NCI-H2081 treated with DMSO at 0.1 percent for 48 hours (cell line): ENCODE results near the gene EFCAB7.
"Not testable (repeated sequence)": the region's sequence is repeated elsewhere in the genome, so short reads cannot be mapped to it uniquely, and the experiment has no call there.

Experiments
- DNase-seq: peaks from one replicate; lab custom pipeline; 2025; lab: John Stamatoyannopoulos, UW

The EFCAB7 gene

DNA sequence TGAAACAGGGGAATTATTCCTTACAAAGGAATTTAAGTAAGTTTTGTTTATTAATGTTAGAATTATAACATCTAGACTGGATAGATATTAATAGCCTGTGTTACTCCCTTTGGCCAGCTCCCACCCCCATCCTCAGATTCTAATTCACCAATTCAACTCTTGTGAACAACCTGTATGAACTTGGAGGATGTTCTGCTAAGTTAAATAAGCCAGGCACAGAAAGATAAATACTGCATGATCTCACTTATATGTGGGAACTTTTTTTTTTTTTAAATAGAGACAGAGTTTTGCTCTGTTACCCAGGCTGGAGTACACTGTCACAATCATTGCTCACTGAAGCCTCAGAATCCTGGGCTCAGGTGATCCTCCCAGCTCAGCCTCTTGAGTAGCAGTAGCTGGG is 32.2 kb downstream of the EFCAB7 start:
- no peak for DNase-seq

DNA sequence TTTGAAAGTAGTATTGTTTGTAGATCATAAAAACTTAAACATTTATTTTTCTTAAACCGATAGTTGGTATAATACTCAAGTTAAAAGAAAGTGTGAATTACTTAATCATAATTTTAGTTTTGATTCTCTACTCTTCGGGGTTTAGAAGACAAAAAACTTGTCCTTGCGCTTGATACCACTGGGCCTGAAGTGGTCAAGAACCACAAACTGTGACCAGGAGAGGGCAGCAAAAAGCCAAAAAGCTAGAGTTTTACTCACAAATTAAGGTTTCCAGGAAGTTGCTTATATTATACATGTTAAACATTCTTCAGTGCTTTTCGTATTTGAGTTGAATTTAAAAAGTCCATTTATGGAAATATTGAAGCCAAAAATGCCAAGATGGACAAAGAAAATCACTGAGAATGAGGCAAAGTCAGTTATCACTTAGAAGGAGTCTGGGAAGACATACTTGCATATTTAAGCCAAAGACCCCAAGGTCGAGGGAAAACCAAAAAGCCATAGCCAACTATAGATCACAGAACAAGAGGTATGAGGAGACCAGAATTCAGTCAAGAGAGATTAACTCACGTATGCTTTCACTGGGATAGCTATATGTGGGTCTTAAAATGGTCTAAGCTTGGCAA is 34.2 kb downstream of the EFCAB7 start:
- no peak for DNase-seq

DNA sequence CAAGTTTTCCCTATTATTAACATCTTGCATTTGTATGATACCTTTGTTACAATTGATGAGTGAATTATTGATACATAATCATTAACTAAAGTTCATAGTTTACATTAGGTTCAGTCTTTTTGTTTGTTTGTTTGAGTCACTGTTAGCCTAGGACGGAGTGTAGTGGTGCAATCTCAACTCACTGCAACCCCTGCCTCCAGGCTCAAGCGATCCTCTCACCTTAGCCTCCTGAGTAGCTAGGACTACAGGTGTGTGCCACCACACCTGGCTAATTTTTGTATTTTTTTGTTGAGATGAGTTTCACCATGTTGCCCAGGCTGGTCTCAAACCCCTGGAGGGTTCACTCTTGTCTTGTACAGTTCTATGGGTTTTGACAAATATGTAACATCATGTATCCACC is 36.0 kb downstream of the EFCAB7 start:
- no peak for DNase-seq

DNA sequence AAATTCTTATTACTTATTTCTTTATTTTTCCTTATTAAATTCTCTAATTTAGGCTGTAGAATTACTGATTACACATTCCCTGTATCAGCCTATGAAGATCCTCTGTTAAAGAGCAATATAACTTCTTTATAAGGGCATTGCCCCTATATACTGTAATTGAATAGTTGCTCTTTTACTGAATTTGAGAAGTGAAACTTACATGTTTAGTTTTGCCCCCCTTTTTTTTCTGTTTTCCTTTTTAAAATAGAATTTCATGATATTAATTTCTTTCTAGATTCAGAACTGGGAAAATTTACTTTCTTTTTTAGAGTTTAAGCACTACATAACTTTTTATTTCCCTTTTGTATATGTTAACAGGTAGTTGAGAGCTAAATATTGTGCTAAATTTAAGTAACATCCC is 40.4 kb downstream of the EFCAB7 start:
- no peak for DNase-seq

DNA sequence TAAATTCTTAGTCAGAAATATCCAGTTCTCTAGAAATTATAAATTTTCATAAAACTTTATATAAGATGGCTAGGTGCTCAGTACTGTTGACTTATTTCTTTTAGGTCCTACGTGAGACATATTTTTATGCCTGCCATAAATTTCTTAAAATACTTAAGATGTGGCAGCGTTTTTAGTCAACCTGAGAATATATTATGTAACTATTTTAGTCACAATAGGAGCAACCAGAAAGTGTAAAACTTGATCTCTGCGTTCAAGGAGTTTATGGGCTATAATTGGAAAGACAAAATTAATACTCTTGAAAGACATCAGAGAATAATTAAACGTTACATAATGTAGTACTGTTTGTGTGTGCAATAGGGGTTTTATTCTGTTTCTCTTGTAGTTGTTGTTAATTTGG is 45.7 kb downstream of the EFCAB7 start:
- no peak for DNase-seq

DNA sequence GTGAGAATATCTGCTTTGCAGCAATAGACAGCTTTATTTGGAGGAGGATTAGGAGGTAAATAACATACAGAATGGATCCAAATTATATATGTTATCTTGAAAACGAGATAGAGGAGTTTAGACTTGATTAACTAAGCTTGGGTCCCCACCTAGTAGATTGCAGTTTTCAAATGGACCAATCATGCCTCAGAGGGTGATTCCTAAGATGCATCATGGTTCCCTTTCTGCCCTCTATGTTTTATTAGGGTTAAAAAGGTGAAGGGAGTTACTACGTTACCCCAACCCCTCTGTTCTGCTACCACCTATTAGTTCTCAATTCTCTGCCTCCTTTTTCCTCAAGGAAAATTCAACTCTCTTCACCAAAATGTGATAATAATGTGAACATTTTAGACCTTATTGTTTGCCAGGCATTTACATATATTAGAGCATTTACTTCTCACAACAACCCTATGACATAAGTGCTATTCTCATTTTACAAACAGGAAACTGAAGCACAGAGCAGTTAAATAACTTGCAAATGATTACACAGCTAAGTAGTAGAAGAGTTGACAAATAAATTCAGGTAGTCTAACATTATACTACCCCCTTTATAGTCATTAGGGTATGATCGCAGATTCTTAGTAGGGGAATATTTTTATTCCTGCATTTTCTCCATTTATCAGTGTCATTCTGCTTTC is 46.5 kb downstream of the EFCAB7 start:
- DNase-seq = no peak

DNA sequence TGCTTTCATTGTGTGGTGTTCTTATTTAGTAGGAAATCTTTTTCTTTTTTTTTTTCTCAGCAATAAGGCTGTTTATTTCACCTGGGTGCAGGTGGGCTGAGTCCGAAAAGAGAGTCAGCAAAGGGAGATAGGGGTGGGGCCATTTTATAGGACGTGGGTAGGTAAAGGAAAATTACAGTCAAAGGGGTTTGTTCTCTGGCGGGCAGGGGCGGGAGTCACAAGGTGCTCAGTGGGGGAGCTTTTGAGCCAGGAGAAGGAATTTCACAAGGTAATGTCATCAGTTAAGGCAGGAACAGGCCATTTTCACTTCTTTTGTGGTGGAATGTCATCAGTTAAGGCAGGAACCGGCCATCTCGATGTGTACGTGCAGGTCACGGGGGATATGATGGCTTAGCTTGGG is 49.4 kb downstream of the EFCAB7 start:
- not testable (repeated sequence) for DNase-seq

DNA sequence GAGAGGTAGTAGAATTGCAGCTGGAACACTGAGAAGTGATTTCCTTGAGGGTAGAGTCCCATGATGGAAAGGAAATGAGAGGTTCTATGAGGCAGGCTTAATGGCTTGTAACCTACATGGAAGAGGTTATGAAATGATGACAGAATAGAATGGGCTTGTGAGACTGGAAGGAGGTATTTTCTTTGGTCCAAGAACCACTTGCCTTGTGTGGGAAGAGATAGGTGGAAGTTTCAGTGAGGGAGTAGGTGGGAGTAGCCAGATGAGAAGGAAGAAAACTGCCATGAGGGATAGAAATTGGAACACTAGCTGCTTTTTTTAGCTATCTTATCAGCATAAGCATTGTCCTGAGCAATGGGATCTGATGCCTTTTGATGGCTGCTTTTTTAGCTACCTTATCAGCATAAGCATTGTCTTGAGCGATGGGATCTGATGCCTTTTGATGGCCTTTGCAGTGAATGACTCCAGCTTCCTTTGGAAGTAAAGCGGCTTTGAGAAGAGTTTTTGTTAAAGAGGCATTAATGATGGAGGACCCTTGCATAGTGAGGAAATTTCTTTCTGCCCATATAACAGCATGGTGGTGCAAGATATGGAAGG is 51.0 kb downstream of the EFCAB7 start:
- DNase-seq = not testable (repeated sequence)

DNA sequence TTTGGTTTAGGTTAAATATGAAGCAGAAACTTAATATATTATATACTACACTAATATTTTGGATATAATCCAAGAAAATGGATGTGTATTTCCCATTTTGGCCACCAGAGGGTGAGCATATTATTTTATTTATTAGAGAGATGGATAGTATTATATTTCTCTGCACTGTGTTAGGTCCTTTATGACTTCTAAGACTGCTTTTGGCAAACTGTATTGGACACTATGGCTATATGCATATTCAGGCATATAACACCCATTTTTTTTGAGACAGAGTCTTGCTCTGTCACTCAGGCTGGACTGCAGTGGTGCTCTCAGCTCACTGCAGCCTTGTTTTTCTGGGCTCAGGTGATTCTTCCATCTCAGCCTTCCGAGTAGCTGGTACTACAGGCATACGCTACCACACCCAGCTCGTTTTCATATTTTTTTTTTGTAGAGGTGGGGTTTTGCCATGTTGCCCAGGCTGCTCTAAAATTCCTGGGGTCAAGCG is 52.1 kb downstream of the EFCAB7 start:
- no peak for DNase-seq

DNA sequence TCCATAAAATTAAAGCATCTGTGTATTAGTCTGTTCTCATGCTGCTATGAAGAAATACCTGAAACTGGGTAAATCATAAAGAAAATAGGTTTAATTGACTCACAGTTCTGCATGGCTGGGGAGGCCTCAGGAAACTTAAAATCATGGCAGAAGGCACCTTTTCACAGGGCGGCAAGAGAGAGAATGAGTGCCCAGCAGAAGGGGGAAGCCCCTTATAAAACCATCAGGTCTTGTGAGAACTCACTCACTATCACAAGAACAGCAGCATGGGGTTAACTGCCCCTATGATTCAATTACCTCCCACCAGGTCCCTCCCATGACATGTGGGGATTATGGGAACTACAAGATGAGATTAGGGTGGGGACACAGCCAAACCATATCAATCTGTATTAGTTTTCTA is 63.0 kb downstream of the EFCAB7 start:
- DNase-seq = not testable (repeated sequence)

DNA sequence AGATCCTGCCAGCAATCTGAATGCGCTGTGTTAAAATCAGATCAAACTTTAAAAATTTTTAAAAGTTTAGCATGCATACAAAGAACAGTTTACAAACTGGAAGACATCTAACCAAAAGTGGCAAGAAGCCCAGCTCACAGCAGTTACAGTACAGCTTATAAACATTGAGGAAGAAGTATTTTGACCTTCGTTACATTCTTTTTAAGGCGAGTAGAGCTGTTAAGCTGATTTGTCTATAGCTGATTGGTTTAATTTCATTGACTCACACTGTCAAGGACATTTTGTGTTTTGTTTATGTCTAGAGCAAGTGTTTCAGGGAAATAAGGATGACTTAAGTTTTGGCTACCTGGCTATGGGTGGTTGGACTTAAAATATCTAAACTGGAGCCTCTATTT is 66.8 kb downstream of the EFCAB7 start:
- no peak for DNase-seq

DNA sequence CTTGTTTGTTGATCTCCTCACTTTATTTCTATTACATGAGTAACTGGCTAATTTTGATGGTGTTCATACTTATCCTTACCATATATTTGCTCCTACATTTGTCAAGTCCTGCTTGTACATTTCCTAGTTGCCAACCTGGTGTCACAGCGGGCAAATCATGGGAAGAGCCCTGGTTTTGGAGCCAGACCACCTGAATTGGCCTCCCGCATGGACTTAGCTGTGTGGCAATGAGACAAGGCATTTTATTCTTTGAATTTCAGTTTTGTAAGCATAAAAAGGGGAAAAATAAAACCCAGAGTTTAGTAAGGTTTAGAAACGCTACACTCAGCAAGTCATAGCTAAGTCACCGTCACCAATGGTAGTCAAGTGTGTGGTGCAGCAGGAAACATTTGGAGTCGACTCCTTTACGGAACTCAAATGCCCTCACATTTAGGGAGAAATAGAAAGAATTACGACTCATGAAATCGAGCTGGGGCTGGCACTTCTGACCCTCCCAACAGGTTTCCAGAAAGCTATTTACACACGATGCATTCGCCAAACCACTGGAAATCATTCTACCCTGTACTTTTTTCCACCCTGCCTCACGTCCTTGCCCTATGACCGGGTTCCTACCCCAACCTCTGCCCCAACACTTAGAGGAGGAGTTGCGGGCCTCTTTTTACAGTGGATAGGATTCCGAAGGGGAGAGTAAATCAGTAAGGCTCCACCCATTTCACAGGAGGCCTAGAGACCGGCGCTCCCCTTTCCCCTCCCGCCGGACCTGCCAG is 69.4 kb downstream of the EFCAB7 start:
- DNase-seq = no peak

DNA sequence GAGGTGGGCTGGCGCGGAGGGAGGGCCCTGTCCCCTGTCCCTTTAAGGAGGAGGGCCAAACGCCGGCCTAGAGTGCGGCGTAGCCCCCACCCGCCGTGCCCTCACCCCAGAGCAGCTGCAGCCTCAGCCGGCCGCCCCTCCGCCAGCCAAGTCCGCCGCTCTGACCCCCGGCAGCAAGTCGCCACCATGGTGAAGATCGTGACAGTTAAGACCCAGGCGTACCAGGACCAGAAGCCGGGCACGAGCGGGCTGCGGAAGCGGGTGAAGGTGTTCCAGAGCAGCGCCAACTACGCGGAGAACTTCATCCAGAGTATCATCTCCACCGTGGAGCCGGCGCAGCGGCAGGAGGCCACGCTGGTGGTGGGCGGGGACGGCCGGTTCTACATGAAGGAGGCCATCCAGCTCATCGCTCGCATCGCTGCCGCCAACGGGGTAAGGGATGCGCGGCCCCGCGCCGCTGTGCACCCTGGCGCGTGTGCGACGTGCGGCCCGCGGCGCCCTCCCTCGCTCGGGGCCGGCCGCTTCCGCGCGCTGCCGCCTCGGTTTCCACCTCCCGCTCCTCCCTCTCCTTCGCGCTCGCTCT is 70.1 kb downstream of the EFCAB7 start, which contains the start of gene PGM1:
Gene PGM1 (plus strand): TSS at position 109 of the 583 bp plus-strand sequence. CDS start 78 bp downstream, at position 187.
- DNase-seq = no peak

DNA sequence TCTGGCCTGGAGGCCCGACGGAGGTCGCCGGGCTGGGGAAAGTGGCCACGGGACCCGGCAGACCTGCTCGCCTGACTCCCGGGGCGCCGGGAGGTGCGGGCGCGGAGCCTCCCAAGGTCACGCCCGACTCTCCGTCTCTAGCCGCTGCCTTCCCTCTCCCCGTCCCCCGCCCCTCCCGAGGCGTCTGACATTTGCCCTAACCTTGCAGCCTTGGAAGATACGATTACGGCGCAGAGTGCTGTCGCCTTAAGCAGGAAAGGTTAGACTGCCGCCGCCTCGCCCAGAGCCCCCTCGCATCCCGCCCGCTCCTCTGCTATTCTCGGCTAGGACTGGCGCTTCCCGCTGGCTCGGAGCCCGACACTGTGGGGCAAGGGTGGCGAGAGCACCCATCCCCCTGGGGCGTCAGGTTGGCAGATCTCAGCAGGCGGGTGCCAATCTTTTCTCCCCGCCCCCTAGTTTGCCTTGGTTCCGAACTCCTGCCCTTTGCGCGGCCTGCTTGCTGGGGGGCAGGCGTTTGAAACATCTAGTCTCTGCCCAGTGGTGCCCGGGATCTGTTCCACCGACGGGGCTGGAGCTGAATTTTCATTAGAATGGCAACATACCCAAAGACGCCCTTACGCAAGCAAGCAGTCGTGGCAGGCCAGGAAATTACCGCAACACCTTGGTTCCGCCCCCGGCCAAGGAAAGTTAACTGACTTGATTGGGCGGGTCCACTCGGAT is 70.7 kb downstream of the EFCAB7 start:
- no peak for DNase-seq

DNA sequence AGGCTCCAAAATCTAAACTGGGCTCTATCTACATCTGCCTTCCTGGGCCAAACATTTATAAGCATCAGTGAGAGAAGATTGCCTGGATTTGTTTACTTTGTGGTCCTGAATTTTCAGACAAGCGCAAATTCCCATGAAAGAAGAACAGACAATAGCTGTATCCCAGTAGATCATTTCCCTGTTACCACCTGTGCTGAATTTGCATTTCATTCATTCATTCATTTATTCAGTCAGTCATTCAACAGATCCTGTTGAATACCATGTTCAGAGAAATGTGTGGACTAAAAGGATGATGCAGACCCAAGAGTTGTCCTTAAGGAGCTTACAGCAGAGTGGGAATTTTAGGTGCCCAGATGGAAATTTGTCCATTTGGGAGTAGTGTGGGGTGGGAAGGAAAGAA is 72.1 kb downstream of the EFCAB7 start:
- DNase-seq = no peak

DNA sequence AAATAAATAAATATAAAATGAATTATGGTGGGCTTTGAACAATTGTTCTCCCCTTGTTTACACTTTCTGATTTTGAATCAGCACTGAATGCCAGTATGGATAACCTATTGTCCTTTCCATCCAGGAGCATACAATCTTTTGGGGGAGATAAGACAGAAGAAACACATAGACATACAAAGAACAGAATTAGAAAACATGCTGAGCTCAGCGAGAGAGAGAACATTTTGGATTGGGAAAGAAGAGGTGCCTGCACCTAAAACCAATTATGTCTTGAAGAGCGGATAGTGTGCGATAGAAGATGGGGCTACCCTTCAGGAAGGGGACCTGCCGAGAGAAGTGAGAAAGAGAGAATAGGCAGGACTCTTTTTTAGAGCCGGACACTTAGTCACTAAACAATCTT is 76.5 kb downstream of the EFCAB7 start:
- DNase-seq = no peak

DNA sequence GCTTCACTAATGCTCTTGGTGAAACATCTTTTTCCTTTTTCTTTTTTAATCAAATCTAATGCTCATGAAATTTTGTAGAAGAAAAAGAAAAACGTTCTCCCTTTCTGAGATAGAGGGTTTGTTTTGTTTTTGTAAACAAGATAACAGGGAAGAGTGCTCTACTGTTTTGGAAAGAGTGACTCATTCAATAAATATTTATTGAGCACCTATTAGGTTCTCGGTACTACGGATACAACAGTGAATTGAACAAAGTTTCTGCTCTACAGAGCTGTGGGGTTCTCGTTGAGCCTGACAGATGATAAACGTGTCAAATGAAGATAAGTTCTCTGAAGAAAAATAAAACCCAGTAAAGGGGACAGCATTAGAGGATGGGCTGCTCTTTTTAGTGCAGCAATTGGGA is 76.9 kb downstream of the EFCAB7 start:
- no peak for DNase-seq

DNA sequence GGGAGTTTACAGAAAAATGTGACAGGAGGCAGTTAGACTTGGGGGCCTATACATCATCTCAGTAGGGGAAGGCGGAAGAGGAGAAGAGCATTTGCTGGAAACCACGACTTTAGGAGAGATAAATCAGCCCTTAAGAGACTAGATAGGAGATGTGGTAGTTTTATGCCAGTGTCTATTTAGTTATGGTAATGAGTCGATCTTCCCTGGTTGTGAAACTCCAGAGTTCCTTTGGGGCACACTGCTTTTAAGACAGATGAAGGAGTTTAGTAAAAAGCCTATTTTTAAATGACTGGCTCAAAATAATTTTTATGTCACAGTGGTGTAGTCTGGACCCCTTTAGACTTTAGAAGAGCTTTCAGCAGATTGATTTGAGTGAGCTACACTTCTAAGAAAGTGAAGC is 77.7 kb downstream of the EFCAB7 start:
- no peak for DNase-seq

DNA sequence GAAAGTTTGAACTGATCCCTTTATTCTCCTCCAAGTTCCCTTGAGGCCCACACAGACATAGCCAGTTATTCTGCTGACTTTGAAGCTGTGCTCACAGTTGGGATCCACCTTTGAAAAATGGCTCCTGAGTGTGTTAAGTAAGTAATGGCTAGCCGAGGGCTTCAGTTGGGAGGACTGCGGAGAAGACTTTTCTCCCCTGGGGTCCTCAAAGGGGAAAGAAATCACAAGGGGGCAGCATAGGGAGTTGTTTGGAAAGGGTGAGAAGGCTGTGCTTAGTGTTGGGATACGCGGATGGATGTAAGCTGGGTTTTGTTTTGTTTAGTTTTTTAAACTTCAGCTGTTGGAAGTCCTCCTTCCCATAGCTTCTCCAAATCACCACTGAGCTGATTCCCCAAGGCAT is 78.1 kb downstream of the EFCAB7 start:
- no peak for DNase-seq

DNA sequence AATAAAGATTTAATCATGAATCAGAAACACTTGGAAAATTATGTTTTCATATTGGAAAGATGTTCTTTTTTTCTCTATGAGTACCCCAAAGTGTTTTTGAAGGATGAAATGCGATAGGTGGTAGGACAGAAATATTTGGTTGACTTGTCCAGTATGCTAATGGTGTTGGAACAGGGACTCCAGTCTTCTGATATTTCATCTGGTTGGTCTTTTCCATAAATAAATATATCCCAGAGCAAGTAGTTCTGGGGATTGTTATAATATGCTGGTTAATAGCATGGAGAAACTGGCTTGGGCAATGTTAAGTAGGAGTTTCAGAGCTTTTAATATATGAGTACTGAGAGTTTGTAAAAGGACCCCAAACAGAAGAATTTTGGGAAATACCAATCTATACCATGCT is 78.6 kb downstream of the EFCAB7 start:
- DNase-seq = no peak

DNA sequence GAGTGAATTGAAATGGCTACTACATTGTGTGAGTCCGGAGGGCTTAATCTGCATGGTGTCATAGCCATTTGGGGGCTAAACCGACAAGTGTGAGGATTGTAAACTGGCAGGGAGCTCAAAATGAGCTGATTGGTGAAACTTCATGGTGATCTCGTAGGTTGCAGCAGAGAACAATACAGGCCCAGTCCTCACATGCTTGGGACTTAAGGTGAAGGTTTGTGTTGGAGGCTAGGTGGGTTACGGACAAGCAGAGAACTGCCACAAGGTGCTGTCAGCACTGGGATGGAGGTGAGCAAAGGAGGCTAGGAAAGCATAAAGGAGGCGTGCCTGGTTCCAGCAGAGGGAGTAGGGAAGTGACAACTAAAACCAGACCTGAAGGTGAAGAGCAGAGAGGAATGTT is 79.3 kb downstream of the EFCAB7 start:
- no peak for DNase-seq

DNA sequence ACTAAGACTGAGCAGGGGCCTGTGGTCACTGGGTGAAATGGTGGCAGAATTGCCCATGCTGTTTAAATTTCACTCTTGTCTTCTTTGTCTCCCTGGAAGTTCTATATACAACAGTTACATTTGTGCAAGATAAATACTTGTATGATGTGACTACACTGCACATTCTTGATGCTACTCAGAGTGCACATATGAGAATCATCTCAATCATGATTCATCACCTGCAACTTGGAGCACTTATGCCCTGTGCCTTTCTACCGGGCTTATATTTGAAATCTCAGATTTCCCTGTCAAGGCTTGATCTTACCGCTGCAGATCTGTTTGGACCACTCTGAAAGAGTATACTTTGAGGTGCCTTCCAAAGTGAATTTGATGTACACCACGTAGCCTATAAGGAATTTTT is 80.5 kb downstream of the EFCAB7 start:
- no peak for DNase-seq
